Measurements from ENCODE around the gene PPM1B.
"Not testable (repeated sequence)": the region's sequence is repeated elsewhere in the genome, so short reads cannot be mapped to it uniquely, and the experiment has no call there.

The PPM1B gene

DNA sequence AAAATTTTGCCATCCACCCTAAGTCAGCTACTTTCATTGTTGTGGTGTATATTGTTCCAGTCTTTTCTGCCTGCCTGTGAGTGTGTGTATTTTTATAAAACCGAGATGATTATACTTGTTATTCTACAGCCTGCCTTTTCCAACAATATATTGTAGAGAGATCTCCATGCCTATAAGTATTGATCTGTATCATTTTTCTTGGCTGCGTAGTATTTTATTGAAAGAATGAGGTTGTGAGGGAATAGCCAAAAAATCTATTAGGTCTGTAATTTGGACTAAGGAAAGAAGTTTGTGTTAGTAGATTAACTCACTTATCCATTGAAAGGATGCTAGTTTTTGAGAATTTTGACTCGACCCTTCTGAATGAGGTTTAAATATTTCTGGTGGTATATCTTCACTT, 34.9 kb downstream of the PPM1B start:
- no peak for DNase-seq

DNA sequence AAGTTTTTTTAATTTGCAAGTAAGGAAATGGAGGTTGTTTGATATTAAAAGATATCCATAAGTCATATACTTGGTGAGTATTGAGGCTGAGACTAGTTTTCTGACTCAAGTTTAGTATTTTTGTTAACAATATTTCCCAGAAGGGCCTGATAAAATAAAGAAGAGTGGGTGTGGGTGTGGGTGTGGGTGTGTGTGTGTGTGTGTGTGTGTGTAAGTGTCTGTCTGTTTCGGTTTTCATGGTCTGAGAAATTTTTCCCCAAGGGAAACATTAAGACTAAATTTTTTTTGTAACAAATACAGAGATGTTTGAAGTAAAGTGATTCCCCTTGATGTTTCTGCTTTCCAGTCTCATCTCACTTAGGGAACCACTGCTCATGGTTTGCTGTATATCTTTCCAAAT, 36.5 kb downstream of the PPM1B start:
- no peak for DNase-seq

DNA sequence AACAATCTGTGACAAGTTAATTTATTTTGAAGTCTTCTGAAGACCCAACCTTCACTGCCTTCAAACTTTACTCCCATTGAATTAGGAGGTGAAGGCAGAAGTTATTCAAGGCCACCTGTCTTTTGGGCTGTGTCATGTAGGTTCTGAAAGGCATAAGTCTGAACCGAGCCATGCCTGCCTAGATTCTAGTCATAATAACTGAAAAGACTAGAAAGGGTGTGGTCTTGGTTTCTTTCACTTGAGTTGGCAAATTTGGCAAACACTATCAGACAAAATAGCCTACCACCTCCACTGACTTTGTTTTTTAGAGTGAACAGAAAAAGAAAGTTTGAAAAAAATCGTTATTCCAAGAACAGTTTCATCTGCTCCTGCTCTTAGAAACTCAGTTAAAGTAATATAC, 38.4 kb downstream of the PPM1B start:
- no peak for DNase-seq

DNA sequence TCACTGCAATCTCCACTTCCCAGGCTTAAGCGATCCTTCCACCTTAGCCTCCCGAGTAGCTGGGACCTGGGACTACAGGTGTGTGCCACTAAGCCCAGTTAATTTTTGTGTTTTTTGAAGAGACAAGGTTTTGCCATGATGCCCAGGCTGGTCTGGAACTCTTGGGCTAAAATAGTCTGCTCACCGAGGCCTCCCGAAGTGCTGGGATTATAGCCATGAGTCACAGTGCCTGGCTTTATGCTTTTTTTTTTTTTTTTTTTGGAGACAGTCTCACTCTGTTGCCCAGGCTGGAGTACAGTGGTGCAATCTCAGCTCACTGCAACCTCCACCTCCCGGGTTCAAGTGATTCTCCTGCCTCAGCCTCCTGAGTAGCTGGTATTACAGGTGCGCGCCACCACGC, 39.0 kb downstream of the PPM1B start:
- DNase-seq: not testable (repeated sequence)

DNA sequence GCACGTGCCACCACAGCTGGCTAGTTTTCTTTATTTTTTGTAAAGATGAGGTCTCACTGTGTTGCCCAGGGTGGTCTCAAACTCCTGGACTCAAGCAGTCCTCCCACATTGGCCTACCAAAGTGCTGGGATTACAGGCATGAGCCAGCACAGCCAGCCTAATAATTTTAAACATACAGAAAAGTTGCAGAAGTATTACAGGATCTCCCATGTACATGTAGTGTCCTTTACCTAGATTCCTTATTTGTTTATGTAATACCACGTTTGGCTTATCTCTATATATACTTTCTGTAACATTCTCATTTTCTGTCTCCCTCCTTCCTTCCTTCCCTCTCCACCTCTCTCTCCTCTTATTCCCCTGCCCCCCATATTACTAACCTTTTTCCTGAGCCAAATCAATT, 41.7 kb downstream of the PPM1B start:
- DNase-seq: no peak

DNA sequence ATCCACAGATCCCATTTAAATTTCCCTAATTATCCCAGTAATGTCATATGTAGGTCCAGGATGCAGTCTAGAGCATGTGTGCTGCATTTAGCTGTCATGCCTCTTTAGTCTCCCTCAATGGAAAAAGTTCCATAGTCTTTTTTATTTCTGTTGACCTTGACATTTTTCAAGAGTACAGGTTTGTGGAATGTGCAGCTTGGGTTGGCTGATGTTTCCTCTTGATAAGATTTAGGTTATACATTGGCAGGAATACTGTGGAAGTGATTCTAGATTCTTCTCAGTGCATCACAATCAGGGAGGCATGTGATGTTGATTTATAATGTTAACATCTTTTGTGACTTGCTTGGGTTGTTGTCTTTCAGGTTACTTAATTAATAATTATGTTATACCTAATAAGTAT, 42.5 kb downstream of the PPM1B start:
- no peak for DNase-seq

DNA sequence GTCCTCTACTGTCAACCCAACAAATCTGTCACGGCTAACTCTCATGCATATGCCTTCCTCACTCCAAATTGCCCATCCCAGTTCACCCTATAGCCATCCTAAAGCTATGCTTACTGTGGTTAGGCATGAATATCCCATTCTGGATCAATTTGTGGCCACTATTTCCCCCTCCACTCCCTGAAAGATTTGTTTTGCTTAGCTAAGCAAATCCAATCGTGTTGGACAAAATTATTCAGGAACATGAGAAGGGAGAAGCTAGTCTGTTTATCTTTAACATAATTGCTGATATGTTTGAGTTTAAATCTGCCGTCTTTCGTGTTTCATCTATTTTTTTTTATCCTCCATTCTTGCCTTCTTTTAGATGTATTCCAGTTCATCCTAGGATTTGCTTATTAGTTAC, 43.6 kb downstream of the PPM1B start:
- no peak for DNase-seq

DNA sequence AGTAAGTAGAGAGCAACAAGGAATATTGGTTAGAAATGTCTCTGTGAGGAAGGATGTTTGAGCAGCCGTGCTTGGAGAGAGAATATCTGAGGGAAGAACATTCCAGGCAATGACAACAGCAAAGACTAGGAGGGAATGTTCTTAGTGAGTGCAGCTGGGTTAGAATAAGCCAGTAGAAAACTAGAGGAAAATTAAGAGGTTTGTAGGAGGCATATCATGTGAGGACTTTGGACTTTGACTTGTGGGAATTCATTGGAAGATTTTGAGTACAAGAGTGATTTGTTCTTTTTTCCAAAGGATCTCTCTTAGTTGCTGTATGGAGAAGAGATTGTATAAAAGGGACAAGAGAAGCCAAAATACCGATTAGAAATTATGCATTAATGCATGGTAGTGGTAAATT, 47.2 kb downstream of the PPM1B start:
- DNase-seq: no peak

DNA sequence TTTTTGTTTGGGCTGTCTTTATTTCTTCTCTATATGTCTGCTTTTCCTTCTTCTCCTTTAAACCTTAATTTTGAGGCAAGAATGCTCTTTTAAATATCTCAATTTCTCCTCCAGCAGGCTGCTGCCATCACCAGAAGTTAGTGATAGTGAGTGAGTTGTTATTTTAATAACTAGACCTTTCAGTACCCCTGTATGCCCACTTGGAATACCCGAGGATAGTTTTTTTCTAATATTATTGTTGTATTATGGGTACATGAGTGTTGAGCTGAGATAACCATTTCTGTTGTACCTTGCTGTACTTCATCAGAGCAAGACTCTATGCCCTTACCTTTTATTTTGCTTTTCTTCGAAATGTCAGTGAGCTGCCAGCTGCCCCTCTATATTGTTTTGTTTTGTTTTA, 50.1 kb downstream of the PPM1B start:
- DNase-seq: no peak

DNA sequence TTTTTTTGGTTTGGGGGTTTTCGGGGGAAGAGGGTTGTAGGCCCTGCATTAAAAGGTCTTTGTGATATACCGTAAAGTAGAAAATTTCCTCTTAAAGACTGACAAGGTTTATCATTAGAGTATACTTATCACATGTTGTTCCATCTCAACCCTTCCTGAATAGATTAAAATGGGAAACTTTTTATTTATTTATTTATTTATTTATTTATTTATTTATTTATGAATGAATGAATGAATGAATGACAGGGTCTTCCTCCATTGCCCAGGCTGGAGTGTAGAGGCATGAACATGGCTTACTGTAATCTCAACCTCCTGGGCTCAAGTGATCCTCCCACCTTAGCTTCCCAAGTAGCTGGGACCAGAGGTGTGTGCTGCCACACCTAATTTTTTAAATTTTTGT, 58.1 kb downstream of the PPM1B start:
- no peak for DNase-seq

DNA sequence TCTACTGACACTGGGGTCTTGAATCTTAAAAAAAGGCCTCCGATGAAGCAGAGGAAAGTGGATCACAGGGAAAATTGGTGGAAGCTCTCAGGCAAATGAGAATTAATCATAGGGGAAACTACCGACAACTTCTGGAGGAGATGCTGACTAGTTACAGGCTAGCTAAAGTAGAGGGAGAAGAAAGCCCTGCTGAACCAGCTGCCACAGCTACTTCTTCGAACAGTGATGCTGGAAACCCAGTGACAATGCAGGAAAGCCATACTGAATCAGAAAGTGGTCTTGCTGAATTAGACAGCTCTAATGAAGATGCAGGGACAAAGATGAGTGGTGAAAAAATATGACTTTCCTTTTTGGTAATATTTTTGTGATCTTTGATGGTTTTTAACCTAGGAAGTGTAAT, 61.7 kb downstream of the PPM1B start:
- no peak for DNase-seq

DNA sequence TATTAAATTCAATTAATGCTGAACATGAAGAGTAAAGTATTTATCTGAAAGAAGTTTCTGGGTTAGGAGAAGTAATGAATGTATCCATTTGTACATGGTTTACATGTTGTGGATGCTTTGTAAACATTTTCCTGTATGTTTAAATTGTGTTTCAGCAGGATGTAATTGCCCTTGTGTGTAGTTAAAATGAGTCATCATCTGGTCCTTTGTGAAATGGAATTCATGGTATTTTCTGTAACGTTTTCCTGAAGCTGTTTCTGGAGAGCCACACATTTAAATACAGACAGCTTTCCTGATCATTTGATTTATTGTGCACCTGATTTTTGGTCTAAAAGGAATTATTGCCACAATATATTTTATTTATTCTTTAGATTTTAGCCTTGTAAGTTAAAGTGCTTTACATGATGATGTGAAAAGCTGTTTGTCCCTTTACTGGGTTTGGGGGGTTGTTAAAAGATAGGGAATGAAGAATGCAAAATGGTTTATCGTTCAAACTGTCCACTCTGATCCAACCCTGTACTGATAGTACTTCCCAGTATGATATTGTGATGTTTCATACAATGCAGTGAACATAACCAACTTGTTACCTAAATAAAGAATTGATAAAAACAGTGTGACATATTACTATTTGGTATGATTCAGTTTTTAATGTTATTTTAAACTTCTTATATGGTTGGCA, 64.9 kb downstream of the PPM1B start:
- DNase-seq: peak; percentile 59

DNA sequence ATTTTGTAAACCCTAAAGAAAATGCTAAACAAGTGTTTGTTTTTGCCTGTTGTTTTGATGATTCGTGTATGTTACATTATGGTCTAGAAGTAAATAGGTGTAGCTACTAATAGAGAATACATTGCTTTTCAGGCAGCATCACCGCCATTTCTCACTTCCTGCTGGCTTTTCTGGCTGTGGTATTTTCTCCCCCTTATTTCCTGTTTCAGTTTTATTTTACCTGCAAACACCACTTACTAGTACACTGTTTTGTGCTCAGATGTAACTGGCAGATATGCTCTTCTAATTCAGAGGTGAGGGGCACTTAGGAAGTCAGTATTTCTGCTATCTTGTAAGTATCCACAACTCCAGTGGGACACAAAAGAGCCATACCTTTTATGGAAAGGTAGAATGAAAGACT, 68.5 kb downstream of the PPM1B start:
- DNase-seq: no peak

DNA sequence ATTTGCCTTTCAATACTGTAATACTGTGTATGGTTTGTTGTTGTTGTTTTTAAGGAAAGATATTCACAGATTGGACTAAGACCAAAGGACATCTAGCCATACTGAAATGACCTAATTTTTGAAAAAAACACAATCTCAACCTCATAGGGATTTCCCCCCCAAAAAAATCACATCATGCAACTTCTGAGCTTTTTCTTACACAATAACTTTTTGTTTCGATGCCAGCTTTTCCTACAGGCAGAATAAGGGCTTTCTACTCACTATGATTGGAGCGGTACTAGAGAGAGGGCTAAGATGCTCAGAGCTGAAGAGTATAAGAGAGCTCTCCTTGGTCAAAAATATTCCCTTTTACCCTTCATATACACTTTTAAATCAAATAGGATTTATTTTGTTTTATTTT, 74.2 kb downstream of the PPM1B start:
- no peak for DNase-seq

DNA sequence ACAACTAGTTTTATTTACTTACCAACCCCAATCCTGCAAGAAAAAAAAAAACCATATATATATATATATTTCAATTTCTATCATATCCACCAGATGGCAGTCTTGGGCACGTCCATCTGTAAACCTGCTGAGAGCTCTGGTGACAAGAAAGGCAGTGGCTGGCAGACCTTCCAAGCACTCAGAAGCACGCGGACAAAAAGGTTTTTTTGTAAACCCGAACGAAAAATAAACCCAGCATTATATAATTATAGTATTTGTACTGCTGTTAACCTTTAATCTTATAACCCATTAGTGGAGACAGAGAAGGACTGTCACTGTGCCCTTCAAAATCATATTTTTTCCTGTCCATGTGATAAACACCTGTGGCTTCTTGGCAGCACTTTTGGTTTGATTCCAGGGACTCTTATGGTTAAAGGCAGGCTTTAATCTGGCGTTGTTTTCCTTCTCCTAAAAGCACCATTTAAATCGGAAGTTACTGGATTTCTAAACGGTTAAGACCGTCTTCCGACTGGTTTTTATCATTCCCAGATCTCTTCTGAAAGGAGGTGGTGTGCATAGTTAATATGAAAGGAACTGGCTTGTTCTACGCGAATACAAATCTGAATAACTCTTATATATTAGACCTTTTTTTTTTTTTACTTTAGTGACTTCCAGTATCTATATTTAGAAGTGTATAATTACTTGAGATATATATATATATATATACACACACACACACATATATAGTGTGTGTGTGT, 75.6 kb downstream of the PPM1B start:
- DNase-seq: peak; percentile 88

DNA sequence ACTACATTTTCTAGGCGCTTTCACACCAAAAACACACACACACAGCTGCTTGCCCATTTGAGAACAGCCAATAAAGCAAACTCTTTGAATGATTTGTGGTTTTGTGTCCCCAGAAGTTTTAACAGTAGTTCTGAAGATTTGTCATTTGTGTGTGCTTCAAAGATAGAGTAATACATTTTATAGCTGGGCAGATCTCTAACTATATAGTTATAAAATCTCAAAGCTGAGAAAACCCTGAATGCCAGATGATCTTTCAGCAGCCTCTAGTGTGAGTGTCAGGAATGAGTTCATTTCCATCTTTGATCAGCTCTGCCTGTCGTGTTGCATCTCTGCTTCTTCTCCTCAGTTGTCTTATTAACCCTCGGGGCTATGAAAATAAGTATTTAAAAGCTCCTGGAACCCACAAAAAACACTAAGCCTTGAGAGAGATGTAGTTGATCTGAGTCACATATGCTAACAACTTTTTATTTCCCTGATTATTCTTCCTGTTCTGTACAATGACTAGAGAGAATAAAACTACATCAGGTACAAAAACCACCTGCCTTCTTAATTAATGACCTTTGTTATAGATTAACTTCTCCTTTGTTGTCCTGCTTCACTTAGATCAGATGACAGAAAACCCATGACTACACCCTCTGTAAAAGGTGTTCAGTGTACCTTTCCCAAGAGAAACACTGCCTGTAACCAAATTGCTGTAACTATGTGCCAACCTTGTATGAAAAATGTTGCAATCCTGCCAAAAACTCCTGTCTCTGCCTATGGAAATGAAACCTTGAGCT, 76.6 kb downstream of the PPM1B start:
- peak; percentile 72 for DNase-seq

DNA sequence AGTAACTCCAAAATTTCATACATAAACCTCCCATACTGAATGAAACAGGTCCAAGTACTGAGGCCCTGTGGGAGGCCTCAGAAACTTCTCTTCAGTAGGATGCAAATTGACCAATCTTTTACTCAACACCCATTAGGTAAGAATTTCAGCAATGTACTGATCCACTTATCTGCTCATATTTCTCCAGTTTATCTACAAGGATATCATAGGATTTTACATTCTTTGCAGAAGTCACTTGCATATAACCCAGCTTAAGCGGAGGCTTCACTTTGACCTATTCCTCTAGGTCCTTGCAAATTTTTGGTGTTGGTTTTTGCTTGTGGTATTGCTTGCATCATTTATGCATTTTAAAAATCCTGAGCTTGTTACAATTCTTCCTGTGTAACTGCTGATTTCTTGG, 77.8 kb downstream of the PPM1B start:
- DNase-seq: no peak

DNA sequence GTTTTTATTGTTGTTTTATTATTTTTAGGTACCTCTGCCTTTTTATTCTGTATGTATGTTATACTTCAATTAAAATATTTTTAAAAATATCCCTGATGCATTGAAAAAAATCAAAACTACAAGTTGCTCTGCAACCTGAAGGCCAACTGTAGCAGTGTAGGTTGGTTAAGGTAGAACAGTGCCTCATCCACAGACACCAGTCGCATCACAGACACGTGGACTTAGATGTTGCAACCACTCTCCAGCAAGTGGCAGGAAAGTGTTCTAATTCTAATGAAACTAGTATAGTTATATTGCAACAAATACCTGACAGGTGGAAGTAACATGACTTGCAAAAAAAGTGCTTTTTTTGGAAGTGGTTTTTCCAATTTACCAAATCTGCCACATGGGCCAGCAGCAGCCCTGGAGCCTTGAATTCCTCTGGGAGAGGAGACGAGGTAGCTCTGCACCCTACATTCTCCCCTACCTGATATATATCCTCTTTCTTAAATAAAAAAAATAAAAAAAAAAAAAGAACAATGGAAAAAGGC, 78.2 kb downstream of the PPM1B start:
- no peak for DNase-seq

DNA sequence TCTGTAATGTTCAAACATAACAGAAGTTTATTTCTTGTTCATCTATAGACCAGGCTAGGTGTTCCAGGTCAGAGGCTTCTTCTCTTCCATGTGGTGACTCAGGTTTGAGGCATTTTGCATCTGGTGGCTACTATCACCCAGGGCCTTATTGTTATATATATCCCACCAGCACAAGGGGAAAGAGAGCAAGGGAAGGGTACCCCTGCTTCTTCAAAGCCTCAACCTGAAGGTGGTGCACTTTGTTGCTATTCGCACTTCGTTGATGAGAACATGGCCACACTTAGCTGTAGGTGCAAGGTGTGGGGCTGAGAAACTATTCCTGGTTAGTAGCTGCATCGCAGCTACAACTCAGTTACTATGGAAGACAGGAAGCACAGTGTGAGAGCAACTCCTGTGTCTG, 79.2 kb downstream of the PPM1B start:
- no peak for DNase-seq

DNA sequence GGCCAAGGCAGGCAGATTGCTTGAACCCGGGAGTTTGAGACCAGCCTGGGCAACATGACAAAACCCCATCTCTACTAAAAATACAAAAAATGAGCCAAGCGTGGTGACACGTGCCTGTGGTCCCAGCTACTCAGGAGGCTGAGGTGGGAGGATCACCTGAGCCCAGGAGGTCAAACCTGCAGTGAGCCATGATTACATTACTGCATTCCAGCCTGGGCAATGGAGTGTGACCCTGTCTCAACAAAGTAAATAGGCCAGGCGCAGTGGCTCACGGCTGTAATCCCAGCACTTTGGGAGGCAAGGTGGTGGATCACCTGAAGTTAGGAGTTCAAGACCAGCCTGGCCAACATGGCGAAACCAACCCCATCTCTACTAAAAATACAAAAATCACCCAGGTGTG, 80.6 kb downstream of the PPM1B start:
- DNase-seq: not testable (repeated sequence)

DNA sequence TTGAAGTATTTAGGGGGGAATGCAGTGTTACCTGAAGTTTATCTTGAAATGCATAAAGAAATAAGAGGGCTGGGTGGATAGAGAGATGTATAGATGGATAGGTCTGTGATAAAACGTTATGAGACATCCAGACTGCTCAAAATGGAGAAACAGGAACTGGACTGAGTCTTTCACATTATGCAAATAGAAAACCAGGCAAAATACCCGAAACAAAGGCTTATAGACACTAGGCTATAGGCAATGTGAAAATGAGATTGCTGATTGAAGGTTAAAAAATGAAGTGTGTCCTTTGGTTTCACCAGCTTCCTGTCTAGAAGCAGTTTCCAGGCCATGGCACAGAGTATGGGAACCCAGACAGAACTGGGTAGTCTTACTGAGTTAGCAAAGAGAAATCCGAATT, 81.7 kb downstream of the PPM1B start:
- no peak for DNase-seq

DNA sequence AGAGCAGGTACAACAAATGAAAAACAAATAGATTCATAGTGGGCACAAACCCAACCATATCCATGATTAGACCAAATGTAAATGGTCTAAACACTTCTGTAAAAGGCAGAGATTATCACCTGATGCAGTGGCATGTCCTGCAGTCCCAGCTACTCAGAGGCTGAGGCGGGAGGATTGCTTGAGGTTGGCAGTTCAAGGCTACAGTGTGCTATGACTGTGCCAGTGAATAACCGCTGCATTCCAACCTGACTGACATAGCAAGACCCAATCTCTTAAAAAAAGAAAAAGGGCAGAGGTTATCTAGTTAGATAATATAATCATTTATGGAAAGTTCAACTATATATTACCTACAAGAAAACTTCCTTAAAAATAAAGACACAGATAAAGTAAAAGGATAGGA, 85.3 kb downstream of the PPM1B start:
- DNase-seq: no peak

DNA sequence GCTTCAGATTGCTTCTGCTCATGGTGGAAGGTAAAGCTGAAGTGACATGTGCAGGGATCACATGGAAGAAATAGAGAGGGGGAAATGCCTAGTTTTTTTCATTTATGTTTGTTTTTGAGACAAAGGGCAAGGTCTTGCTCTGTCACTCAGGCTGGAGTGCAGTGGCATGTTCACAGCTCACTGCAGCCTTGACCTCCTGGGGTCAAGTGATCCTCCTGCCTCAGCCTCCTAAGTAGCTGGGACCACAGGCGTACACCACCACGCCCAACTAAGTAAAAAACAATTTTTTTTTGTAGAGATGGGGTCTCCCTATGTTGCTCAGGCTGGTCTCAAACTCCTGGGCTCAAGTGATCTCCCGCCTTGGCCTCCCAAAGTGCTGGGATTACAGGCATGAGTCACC, 87.0 kb downstream of the PPM1B start:
- not testable (repeated sequence) for DNase-seq

DNA sequence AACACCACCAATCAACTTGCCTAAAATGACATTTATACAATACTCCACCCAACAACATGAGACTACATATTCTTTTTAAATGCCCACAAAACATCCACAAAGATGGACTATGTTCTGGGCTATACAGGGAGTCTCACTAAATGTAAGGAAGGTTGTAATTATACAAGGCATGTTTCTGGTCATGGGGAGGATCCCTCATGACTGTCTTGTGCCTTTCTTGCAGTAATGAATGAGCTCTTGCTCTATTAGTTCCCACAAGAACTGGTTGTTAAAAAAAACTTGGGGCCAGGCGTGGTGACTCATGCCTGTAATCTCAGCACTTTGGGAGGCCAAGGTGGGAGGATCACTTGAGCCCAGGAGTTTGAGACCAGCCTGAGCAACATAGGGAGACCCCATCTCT, 89.1 kb downstream of the PPM1B start:
- not testable (repeated sequence) for DNase-seq

Measured in NCI-H146 (cell line).